Endothelial cell of umbilical vein (primary cell): ENCODE data around the gene NSD1. TPM values are rescaled to one million over a fixed set of nuclear protein-coding genes. Genes with fewer than 3 reads are reported as not detected.

Experiments
- BruUV-seq: library from RNA; stranded (reverse); fragments of 400-500 nt; replicated peaks from 2 replicates; lab custom pipeline; 2021; lab: Mats Ljungman, UMichigan
- CTCF ChIA-PET: fragments of 300-600, 350-600 bp; sonication (Branson Sonifier 250); formaldehyde crosslinking; loops from one replicate; lab custom pipeline; 2021; ENCODE audit warnings: antibody characterized with exemption, inconsistent platforms; lab: Charles Lee
- POLR2A ChIA-PET: fragments of 300-600, 350-600 bp; sonication (Branson Sonifier 250); formaldehyde crosslinking; loops from one replicate; lab custom pipeline; 2021; ENCODE audit warnings: antibody characterized with exemption, inconsistent platforms; lab: Charles Lee
- DNase-seq: peaks from one replicate; pipeline ENCODE4 v3.0.0-alpha.2; 2011; ENCODE audit warnings: low read depth, low spot score
- FAIRE-seq: peaks from 2 replicates; lab custom pipeline; 2011; peaks lifted over from hg19 to GRCh38; lab: Jason Lieb, UNC
- H2AFZ ChIP-seq: 2 replicates; pipeline ENCODE4 v1.6.0; 2012; ENCODE audit warnings: low read depth, low read length, control low read depth, inconsistent platforms
- H3K27ac ChIP-seq: 2 replicates; pipeline ENCODE4 v1.5.1; 2011; ENCODE audit warnings: low read depth, mild to moderate bottlenecking, control low read depth, low read length, moderate library complexity; ENCODE audit not compliant: insufficient read depth
- H3K27me3 ChIP-seq, 2 experiments: 2 replicates each; pipeline versions ENCODE4 v1.6.0 to v1.6.1; 2011; ENCODE audit warnings: low read length in 2 of 2, mixed read lengths in 1 of 2; ENCODE audit not compliant: control insufficient read depth in 2 of 2, insufficient read depth in 2 of 2
- H3K36me3 ChIP-seq, 2 experiments: 2 replicates in 1 of 2; 3 replicates in 1 of 2; pipeline ENCODE4 v1.5.1; 2011; ENCODE audit warnings: low read length in 2 of 2, mild to moderate bottlenecking in 1 of 2, moderate library complexity in 1 of 2; ENCODE audit not compliant: control insufficient read depth in 2 of 2, insufficient read depth in 2 of 2; ENCODE audit errors: extremely low read depth in 1 of 2
- H3K4me1 ChIP-seq: 3 replicates; pipeline ENCODE4 v1.5.1; 2011; ENCODE audit warnings: mild to moderate bottlenecking, low read length; ENCODE audit not compliant: control insufficient read depth, insufficient read depth; ENCODE audit errors: extremely low read depth
- H3K4me2 ChIP-seq: 2 replicates; pipeline ENCODE4 v1.6.1; 2011; ENCODE audit warnings: low read length, control low read depth, mixed read lengths; ENCODE audit not compliant: insufficient read depth
- H3K4me3 ChIP-seq, 3 experiments: fragments of 200-600 bp in 1 of 3; sonication (generic), shearing (Covaris generic) in 1 of 3; replicated peaks in 1 of 3; 2 replicates each; pipeline ENCODE4 v1.5.1; 2011 to 2016; ENCODE audit warnings: control low read depth in 3 of 3, low read length in 3 of 3, mild to moderate bottlenecking in 2 of 3, inconsistent platforms in 1 of 3, low read depth in 1 of 3, moderate library complexity in 1 of 3; ENCODE audit not compliant: insufficient read depth in 1 of 3
- H3K79me2 ChIP-seq: 2 replicates; pipeline ENCODE4 v1.6.0; 2012; ENCODE audit warnings: low read length, inconsistent platforms; ENCODE audit not compliant: control insufficient read depth, insufficient read depth
- H3K9ac ChIP-seq: replicated peaks from 2 replicates; pipeline ENCODE3; 2011; ENCODE audit warnings: low read length, control low read depth; ENCODE audit not compliant: insufficient read depth; ENCODE audit errors: extremely low read depth
- H3K9me1 ChIP-seq: replicated peaks from 3 replicates; pipeline ENCODE4 v1.6.0; 2011; ENCODE audit warnings: mild to moderate bottlenecking, low read length; ENCODE audit not compliant: control insufficient read depth, insufficient read depth; ENCODE audit errors: extremely low read depth
- H3K9me3 ChIP-seq: replicated peaks from 2 replicates; pipeline ENCODE4 v1.5.1; 2012; ENCODE audit warnings: low read length, inconsistent platforms; ENCODE audit not compliant: control insufficient read depth, insufficient read depth
- H4K20me1 ChIP-seq: replicated peaks from 2 replicates; pipeline ENCODE3; 2011; ENCODE audit warnings: mild to moderate bottlenecking, low read length; ENCODE audit not compliant: control insufficient read depth, insufficient read depth; ENCODE audit errors: extremely low read depth
- EZH2 ChIP-seq: IDR thresholded peaks from 2 replicates; pipeline ENCODE4 v1.6.1; 2012; ENCODE audit warnings: borderline replicate concordance, low read depth, mild to moderate bottlenecking, moderate library complexity, low read length, inconsistent platforms; ENCODE audit not compliant: severe bottlenecking
- FOS ChIP-seq: IDR thresholded peaks from 2 replicates; pipeline ENCODE4 v1.6.1; 2011; ENCODE audit warnings: mild to moderate bottlenecking, low read length, moderate library complexity, borderline replicate concordance; ENCODE audit not compliant: insufficient read depth
- GATA2 ChIP-seq: IDR thresholded peaks from 2 replicates; pipeline ENCODE4 v1.7.0; 2011; ENCODE audit warnings: low read depth, mild to moderate bottlenecking, moderate library complexity, mixed read lengths, low read length; ENCODE audit not compliant: insufficient read length, insufficient read depth
- JUN ChIP-seq: IDR thresholded peaks from 2 replicates; pipeline ENCODE4 v1.6.1; 2011; ENCODE audit warnings: borderline replicate concordance, low read depth; ENCODE audit not compliant: insufficient read length, insufficient read depth
- MYC ChIP-seq: IDR thresholded peaks from one replicate; pipeline ENCODE4 v1.6.1; 2011; ENCODE audit warnings: mild to moderate bottlenecking, low read depth, low read length
- POLR2A ChIP-seq: IDR thresholded peaks from 2 replicates; pipeline ENCODE4 v1.6.1; 2012; ENCODE audit warnings: low read depth, mild to moderate bottlenecking, control low read depth, low read length
- POLR2AphosphoS5 ChIP-seq: IDR thresholded peaks from 2 replicates; pipeline ENCODE4 v1.6.1; 2012; ENCODE audit warnings: low read depth, mild to moderate bottlenecking, control low read depth, low read length, moderate library complexity; ENCODE audit not compliant: insufficient read depth
- dilution Hi-C: fragments of 300-500 bp; cut with MboI; formaldehyde crosslinking; loops from one replicate; pipeline ENCODE4 v1.15.0; 2019; ENCODE audit warnings: low sequenced_read_pairs; ENCODE audit not compliant: extremely low pct_ligation_motif_present
- intact Hi-C: fragments of 100-400 bp; cut with micrococcal nuclease; formaldehyde crosslinking; loops from one replicate; pipeline ENCODE4 v1.10.0; 2022
- polyA plus RNA-seq, 4 experiments: library from polyadenylated mRNA; depleted of rRNA in 3 of 4; stranded (reverse) in 3 of 4; unstranded in 1 of 4; fragments of >200 nt; gene quantifications; 2 replicates each; pipeline versions ENCODE4 v1.2.1 to v1.2.3, GENCODE V29; 2011 to 2012; ENCODE audit warnings: missing spikeins in 1 of 4
- total RNA-seq: library from RNA; stranded (reverse); gene quantifications from 2 replicates; pipeline ENCODE4 v1.2.3, GENCODE V29; 2021
- TF ChIP-seq, protein P1 (sequence below), 2 donors: IDR thresholded peaks; 1 replicate in 1 of 2; 2 replicates in 1 of 2; pipeline ENCODE4 v1.5.1; 2011; ENCODE audit warnings: low read length in 2 of 2, mild to moderate bottlenecking in 2 of 2, moderate library complexity in 2 of 2, control low read depth in 1 of 2, inconsistent platforms in 1 of 2, low read depth in 1 of 2; ENCODE audit not compliant: insufficient read depth in 1 of 2; ENCODE audit errors: extremely low read depth in 1 of 2
- TF ChIP-seq, protein P2 (sequence below): IDR thresholded peaks from 2 replicates; pipeline ENCODE4 v1.6.1; 2011; ENCODE audit not compliant: insufficient read depth, insufficient read length

The NSD1 gene
- total and polyA plus RNA-seq, 2 donors (not counting 3 experiments of a cell fraction or from before 2014, with no cell fraction given) = 14.4 to 90.4 TPM

GRCh38 chr5:177111720-177112394 is 21.7 kb upstream of the NSD1 start:
- H3K4me3 ChIP-seq = no peak overlapping the region
- TF ChIP-seq EZH2 = no peak
- TF ChIP-seq, protein P1, sequence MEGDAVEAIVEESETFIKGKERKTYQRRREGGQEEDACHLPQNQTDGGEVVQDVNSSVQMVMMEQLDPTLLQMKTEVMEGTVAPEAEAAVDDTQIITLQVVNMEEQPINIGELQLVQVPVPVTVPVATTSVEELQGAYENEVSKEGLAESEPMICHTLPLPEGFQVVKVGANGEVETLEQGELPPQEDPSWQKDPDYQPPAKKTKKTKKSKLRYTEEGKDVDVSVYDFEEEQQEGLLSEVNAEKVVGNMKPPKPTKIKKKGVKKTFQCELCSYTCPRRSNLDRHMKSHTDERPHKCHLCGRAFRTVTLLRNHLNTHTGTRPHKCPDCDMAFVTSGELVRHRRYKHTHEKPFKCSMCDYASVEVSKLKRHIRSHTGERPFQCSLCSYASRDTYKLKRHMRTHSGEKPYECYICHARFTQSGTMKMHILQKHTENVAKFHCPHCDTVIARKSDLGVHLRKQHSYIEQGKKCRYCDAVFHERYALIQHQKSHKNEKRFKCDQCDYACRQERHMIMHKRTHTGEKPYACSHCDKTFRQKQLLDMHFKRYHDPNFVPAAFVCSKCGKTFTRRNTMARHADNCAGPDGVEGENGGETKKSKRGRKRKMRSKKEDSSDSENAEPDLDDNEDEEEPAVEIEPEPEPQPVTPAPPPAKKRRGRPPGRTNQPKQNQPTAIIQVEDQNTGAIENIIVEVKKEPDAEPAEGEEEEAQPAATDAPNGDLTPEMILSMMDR (IDR thresholded peaks at IDR 0.05; ENCODE audit: extremely low read depth in 1 of 2, insufficient read depth in 1 of 2, low read depth in 1 of 2, low read length in 2 of 2) = peak; percentile 93 to 95
- H3K9me1 ChIP-seq = no peaks in the 10 kb centered on the region
- no peak overlapping the region for H3K27ac ChIP-seq
- intact Hi-C loops (loop anchor here (1.0 to 5.0 kb wide), 5 partner anchors 25 to 451 kb away; no protein-coding TSS in a partner anchor), dilution Hi-C loops (no loop called here)
- H2AFZ ChIP-seq = no peak overlapping the region
- no peaks in the 10 kb centered on the region for H4K20me1 ChIP-seq
- FAIRE-seq (peak; percentile 91), DNase-seq (peak; percentile 63)
- H3K79me2 ChIP-seq = no peaks in the 10 kb centered on the region
- no peak overlapping the region for H3K9ac ChIP-seq
- H3K9me3 ChIP-seq = no peaks in the 10 kb centered on the region
- H3K27me3 ChIP-seq = no peaks in the 10 kb centered on the region
- no peaks in the 10 kb centered on the region for H3K4me1 ChIP-seq
- H3K36me3 ChIP-seq = no peaks in the 10 kb centered on the region
- ChIA-PET CTCF (interaction anchor here (0.5 to 10.1 kb wide), 53 partner anchors 9 to 1384 kb away, joined by 3 to 274 read pairs (median 4); partner anchors contain the start of genes FGFR4, LMAN2, NSD1 and PRELID1), POLR2A (no interaction called here)
- H3K4me2 ChIP-seq = no peak overlapping the region
- BruUV-seq = no TSS peak

DNA sequence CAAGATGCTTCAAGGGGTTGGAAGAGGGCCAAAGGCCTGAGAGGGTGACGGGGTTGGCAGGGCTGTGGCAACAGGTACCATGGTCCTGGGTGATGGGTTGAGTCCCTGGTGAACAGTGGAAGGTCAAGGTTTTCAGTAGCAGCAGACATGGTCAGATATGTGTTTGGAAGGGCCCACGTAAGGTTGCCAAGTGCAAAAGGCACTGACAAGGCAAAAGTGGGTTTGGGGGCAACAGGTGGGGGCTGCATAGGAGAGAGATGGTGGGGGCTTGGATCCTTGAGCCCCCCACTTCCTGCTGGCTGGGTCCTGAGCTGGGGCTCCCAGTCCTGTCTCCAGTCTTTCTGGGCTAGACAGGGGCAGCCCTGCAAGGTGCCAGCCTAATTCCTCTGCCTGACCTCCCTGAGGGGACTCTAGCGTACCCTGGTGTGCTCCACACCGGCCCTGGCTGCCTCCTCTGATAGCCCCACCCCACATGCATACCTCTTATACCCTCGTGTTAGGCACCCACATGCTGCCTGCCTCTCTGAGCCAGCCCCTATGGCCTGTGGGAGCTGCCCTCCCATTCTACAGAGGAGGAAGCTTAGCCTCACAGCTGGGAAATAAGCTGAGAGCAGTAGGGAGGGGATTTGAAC is 20.9 kb upstream of the NSD1 start:
- no peak overlapping the region for H3K27ac ChIP-seq
- H3K4me3 ChIP-seq = no peak overlapping the region
- ChIA-PET POLR2A (no interaction called here), CTCF (interaction anchor here (0.5 to 10.1 kb wide), 69 partner anchors 9 to 1383 kb away, joined by 3 to 274 read pairs (median 4); partner anchors contain the start of genes FGFR4, LMAN2, NSD1 and PRELID1)
- no peaks in the 10 kb centered on the region for H3K79me2 ChIP-seq
- DNase-seq (no peak), FAIRE-seq (no peak)
- intact Hi-C loops = loop anchor here (1.0 to 5.0 kb wide), 3 partner anchors 40 to 280 kb away; no protein-coding TSS in a partner anchor
- H3K9me3 ChIP-seq = no peaks in the 10 kb centered on the region
- no peak overlapping the region for H3K9ac ChIP-seq
- H4K20me1 ChIP-seq = no peaks in the 10 kb centered on the region
- no peaks in the 10 kb centered on the region for H3K4me1 ChIP-seq
- H3K4me2 ChIP-seq = no peak overlapping the region
- dilution Hi-C loops = no loop called here
- H3K9me1 ChIP-seq = no peaks in the 10 kb centered on the region
- H3K36me3 ChIP-seq = no peaks in the 10 kb centered on the region
- H2AFZ ChIP-seq = no peak overlapping the region
- H3K27me3 ChIP-seq = no peaks in the 10 kb centered on the region
- TF ChIP-seq, protein P2, sequence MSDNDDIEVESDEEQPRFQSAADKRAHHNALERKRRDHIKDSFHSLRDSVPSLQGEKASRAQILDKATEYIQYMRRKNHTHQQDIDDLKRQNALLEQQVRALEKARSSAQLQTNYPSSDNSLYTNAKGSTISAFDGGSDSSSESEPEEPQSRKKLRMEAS = no peak
- TF ChIP-seq, protein P1 (IDR thresholded peaks at IDR 0.05; ENCODE audit: extremely low read depth in 1 of 2, insufficient read depth in 1 of 2, low read depth in 1 of 2, low read length in 2 of 2) = no peak
- no peak for TF ChIP-seq POLR2AphosphoS5
- TF ChIP-seq JUN = no peak
- TF ChIP-seq FOS = no peak
- TF ChIP-seq POLR2A = no peak
- TF ChIP-seq EZH2 = no peak
- no peak for TF ChIP-seq GATA2
- no peak for TF ChIP-seq MYC
- no TSS peak for BruUV-seq
